ENCODE data around the gene EXOC4.
A peak's percentile ranks its signal among the peaks of the same experiment; 100 is the strongest.

Gene EXOC4

DNA sequence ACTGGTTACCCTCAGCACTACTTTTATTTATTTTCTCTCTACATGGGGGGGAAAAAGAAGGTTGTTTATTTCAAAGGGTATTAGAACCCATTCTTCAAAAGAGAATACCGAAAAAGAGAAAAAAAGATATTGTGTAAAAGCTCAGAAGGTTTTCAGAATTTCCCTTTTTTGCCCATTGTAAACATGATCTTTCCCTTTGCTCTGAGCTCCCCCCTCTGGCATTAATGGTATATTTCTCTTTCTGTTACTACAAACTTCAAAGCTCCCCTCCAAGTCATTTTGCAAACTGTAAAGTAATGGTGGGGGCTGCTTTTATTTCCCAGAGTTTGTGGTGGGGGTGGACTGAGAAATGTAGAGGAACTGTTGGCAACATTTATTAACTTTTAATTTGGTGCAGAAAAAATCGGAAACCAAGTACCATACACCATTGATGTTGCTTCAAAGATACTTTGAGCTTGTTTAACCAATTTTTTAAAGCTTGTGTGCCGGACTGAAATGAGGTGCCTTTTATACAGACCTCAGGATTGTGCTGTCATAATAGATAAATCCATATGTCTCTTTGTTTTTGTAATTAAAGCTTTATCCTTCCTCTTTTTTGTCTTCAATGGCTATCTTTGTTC is 181.5 kb downstream of the EXOC4 start:
- DNase-seq: no peak

DNA sequence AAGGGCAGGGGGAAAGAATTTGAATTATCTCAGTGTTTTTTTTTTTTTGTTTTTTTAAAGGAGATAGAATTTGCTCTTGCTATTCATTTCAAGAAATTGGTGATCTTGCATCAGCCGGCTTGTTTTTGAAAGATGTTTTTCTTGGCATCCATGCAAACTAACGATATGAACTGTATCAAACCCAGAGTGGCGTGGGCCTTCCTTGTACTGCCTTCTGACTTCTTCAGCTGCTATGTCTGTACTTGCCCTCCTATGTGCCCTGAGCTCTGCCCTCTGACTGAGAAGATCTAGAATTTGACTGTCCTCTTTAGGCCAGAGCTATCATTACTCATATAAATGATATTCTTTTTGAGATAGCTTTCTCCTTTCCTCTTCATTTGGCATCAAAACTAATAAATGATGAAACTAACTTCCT is 183.1 kb downstream of the EXOC4 start:
- DNase-seq: no peak

DNA sequence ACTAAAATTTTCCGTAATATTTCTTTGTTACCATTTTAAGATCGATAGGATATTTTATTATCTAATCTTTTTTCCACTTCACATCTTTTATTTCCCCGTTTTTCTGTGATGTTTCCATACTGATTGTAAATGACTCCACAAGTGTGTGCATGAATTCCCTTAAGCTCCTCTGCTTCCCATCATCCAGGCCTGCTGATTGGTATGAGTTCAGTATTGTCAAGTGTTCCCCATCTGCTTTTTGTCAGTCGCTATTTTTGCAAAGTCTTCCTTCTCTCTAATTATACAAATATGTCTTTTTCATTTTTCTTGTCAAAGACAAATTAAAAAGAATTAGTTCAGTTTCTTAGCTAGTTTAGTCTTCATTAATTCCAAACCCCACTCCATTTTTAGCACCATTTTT is 184.7 kb downstream of the EXOC4 start:
- no peak for DNase-seq

DNA sequence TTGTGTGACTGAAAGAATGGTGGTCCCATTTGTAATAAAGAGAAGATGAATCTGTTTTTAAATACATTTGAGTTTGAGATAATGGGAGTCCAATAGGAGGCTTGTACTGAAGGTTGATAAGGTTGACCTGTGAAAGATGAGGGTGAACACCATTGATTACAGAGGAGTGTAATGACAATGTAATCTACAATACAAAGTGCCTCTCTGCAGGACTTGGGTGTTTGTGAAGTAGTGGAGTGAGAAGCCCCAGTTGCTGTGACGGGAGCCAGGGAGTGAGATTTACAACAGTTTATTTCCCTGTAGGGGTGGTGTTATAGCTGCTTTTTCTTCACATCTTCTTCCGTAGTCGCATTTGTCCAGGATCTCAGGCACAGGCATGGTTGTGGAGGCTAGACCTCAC is 189.9 kb downstream of the EXOC4 start:
- DNase-seq: no peak

DNA sequence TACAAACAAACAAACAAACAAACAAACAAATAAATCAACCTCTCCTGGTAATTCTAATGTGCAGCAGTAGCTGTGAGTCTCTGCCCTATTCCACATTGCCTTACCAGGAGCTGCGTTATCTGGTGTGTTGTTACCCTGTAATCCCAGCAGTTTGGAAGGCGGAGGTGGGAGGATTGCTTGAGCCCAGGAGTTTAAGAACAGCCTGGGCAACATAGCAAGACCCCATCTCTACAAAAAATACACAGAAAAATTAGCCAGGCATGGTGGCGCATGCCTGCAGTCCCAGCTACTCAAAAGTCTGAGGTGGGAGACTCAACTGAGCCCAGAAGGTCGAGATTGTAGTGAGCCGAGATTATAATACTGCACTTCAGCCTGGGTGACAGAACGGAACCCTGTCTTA is 192.7 kb downstream of the EXOC4 start:
- no peak for DNase-seq

DNA sequence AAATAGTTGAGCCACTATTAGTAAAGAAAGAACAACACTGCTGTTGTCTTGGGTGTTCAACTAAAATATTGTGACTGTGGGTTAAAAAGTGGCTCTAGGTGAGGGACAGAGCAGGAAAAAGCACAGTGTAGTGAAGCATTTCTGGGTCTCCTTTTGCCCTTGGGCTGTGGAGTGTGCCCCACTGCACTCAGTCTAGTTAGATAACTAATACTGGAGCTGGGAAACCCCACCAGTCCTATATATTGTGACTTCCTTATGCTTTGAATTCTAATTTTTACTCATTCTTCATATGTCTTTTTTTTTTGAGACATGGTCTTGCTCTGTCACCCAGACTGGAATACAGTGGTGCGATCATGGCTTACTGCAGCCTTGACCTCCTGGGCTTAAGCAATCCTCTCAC is 195.1 kb downstream of the EXOC4 start:
- no peak for DNase-seq

DNA sequence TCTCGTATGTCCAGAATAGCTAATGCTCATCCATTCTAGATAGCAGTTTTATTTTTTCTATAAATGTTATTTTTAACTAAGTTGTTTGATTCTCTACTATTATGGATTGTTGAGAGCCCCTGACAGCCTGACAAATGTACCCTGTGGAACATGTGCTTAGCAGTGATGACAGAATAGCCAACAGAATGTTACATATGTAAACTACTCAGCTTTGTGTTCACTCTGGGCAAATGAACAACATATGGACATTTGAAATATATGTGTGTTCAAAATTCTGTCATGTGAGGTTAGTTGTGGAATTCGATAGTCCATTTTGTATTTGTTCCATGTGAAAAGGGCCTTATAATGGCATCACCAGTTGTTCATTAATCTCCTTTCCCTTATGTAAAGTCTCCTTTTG is 199.7 kb downstream of the EXOC4 start:
- no peak for DNase-seq

DNA sequence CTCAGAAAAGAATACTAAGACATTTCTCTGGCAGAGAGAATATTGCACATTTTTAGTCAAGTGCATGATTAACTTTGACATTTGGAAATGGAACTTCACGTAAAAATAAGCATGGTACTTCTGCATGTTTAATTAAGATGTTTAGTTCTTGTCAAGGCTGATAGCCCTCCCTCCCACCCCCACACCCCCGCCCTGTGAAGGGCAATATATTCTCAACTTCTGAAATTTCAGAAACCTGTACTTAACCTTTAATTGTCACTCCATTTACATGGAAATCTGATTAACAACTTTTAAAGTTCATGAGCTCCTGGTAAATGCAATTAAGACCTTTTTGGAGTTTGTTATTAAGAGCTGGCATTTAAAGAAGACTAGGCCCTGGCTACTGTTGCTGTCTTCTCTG is 205.8 kb downstream of the EXOC4 start:
- DNase-seq: no peak

DNA sequence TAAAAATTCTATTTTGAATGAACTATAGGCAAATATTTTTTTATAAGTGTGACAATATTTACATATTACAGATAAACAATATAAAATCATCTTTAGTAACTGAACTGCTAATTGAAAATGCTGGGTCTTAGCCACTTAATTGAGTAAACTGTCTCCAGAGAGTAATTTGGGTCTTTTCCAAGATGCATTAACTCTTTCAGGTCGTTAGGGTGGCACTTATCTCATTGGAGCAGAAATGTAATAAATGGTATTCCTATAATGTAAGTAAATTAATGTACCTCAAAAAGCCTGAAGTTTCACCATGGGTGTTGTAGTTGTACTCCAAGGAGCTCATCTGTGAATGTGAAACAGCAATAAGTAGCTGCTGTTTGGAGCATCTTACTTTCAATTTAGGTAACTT is 208.5 kb downstream of the EXOC4 start:
- no peak for DNase-seq

DNA sequence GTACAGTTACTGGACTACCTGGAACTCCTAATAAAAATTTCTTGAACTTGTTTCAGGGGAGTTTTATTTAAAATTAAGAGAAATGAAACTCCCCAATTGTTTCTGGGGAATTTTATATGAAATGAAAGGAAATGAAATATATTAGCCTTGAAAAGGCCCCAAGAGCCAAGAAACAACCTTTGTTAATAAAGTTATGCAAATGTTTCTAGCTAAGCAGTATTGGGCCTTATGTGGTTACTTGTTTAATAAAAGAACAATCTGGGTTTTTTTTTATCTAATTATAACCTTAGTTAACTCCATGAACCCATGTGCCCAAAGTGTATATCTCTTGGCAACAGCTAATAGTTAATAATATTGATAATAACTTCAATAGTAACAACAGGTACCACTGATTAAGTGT is 222.8 kb downstream of the EXOC4 start:
- no peak for DNase-seq

DNA sequence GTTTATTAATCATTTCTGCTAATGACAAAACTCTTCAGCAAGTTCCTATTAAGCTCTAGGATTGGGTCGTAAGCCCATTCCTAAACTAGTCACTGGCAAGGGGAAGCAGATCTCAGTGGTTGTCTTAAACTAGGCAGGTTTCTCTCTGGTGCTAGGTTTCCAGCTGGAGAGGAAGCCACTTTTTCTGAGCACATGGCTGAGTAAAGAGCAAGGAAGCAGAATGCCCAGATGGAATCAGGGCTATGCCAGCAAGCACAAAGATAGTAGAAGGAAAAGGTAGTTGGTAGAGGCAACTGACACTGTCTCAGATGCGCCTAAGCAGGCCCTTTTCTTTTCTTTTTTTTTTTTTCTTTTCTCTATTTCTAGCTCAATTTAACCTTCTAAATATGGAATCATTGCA is 224.9 kb downstream of the EXOC4 start:
- DNase-seq: no peak

DNA sequence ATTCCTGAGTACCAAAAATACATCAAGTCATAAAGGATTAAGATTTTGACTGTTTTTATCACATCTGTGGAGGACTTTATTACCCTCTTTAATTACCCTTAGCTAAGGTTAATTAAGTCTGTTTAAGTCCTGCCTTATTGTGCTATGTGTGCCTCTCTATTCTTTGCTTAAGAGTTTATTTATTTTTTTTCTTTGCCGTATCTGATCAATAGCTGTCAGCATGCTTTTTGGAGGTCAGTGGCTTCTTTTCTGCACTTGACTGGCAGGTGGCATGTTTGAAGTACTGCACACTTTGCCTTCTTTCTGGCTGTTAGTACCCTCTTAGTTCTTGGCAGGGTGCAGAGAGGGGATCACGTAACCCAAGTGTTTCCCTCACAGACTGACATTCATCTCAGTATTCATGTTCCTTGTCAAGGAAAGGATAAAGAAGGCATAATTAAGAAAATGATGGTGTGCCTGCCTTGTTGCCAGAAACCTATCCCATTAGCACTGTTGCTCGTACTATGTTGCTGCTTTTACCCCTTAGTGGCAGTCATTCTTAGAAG is 225.8 kb downstream of the EXOC4 start:
- no peak for DNase-seq

DNA sequence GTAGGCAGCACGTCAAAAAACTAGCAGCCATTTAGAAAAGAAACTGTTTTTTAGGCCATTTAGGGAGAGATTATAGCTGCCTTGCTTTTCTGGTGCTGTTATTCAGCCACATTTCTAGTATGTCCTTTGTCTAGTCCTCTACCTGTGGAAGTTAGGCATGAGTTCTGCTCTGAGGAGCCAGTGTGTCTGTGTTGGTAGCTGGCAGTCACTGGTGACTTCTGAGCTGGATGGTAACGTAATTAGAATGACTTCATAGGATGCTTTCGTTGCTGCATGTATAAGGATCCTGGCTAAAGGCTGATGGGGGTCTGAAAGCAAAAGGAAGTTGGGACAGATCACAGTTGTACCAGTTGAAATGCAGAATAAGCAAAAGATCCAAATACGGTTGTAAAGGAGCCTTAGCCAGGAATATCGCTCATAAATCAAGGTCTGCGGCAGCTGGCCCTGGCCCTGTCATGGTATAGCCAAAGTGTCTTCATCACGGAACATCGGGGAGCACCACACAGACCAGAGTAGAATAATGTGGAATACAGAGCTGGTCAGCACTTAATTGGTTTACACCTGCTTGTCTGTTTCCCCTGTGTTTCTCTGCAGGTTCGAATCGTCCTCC is 226.7 kb downstream of the EXOC4 start:
- no peak for DNase-seq

DNA sequence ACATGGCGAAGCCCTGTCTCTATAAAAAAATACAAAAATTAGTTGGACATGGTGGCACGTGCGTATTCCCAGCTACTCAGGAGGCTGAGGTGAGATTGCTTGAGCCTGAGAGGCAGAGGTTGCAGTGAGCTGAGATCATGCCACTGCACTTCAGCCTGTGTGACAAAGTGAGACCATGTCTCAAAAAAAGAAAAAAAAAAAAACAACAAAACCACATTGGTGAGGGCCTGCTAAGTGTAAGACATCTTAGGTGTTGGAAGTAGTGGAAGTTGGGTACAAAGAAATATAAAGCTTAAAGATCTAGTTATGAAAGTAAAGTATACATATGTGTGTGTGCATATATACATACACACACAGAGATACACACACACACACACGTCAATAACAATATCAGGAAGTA is 228.0 kb downstream of the EXOC4 start:
- no peak for DNase-seq

DNA sequence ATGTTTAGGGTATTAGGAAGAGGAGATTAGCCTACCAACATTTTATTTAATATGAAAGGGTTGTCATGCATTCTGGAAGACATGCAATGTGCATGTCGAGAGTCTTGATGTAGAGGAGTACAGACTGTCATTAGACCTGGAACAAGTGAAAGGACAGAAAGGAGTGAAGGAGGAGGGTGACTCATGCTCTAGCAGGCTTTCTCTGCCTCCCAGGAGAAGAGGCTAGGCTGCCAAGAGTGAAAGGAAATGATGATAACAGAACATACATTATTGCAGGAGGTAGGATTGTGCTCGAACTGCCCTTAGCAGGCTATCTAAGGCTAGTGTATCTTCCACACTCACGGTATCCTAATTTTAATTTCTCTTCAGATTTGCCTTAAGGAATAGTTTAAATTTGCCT is 228.8 kb downstream of the EXOC4 start:
- no peak for DNase-seq

DNA sequence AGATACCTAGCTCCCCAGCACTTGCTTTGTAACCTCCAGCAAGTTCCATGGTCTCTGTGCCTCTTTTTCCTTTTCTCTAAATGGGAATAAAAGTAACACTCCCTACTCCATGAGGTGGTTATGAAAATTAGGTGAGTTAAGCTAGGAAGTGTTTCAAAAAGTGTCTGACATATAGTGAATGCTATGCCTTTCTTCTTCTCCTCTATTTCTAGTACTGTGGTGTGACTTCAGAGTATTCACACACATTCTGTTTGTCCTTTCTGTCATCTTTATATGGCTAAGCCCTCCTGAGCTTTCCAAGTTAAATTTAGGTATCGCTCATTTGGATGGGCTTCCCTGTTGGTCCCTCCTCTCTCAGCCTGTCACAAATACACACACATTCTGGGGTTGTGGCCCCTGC is 229.7 kb downstream of the EXOC4 start:
- DNase-seq: no peak

DNA sequence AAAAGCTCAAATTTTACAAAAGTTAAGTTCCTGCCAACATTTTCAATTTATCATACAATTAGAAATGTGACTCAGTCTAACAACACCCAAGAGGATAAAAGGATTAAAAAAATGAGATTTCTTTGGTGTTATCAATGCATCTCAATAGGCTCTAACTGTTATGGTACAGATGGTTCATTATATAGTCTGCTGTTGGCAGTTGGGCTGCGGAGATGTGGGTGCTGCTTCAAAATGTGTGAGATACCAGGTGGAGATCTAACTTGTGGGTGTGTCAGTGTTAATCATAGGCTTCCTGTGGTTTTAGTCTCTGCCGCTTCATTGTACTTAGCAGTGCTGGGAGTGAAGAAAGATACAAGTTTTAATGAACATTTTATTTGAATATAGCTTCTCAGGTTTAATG is 231.2 kb downstream of the EXOC4 start:
- DNase-seq: peak in 1 of 4 experiments; percentile 2

DNA sequence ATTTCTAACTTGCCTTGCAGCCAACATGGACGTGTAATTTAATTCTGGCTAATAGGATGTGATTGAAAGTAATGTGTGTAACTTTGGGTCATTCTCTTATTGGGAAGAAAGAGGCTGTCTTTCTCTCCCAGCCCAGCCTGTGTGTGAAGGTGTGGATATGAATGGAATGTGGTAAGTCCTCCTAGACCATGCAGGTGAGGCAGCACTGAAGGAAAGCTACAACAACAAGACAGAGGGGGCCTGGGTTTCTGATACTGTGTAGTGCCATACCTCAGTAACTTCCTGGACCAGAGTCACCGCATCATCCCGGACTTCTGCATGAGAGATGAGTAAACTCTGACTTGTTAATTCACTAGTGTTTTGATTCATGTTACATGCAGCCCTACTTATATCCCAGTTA is 237.0 kb downstream of the EXOC4 start:
- DNase-seq: no peak

DNA sequence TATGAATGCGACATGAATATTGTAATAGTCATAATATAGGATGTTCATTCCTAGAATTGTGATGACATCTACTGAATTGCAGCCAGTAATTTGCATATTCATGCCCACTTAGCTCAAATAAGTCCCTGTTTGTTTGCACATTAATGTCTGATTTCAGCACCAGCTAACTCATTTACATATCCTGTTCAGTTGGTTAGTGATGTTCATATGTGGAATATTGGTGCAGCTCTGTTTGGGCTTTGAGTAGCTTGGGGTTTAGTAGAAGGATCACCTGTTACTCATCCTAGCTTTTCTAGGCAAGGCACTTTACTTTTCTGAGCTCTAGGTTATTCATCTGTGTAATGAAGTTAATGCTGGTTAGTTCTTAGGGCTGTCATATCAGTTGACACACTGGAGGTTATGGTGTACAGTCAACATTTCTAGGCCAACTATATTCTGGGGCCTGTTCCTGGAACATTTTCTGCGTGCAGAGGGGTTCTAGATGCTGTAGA is 238.4 kb downstream of the EXOC4 start:
- DNase-seq: no peak

DNA sequence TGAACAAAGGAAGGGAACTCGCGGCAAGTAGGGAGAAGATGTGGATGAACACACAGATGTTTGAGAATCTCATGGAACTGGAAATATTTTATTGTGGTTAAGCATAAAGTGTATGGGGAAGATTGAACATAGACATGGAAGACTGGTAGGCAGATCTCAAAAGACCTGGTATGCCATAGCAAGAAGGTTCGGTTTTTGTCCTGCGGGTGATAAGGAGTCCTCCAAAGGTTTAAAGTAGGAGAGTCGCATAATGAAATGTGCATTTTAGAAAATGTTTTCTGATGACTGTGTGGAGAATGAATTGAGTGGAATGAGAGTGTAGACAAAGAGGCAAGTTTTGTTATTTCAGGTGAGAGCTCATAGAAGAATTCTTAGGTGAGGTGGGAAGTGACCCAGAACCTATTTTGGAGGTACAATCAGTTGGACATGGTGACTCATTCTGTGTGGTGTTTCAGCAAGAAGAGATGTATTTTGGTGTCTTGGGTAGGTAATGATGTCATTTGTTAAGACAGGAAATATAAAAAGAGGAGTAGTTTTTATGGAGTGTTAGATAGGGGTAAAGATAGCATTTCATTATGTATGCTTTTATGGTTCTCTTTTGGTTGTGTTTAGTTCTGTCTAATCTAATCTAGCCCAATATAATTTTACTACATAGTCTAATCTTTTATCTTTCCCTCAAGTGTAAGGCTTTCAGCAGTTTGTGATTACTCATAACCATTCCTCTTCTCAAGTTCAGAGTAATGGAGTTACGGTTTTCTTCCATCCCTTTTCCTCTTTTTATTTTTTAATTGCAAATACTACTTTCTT is 239.2 kb downstream of the EXOC4 start:
- no peak for DNase-seq

DNA sequence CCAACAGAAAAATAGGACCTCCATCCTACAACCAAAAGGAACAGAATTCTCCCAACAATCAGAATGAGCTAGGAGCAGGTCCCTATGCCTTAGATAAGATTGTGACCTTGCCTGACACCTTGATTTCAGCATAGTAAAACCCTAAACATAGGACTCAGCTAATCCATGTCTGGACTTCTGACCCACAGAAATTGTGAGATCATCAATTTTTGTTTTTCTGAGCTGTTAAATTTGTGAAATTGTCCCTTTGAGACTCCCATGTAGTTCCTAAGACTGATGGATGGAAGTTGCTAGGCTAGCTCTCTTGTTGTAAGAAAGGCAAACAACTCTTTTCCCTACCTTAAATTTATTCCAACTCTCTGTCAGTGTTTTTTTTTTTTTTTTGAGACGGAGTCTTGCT is 244.2 kb downstream of the EXOC4 start:
- DNase-seq: no peak

DNA sequence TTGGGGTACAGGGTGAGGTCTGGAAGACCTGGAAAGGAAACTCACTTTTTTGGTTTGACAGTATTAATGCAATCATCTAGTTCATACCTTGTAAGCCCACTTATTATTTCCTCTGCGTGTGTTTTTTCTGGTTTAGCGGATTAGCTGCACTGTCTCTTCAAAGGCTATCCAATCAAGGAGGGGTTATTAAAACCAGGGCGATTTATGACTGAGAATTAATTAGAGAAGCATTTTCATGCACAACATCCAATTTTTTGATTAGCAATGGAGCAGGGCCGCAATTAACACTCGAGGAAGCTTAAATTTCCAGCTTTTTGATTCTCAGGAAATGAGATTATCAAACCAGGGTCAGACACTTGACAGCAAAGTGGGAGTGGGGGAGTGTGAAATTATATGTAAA is 248.9 kb downstream of the EXOC4 start:
- no peak for DNase-seq

DNA sequence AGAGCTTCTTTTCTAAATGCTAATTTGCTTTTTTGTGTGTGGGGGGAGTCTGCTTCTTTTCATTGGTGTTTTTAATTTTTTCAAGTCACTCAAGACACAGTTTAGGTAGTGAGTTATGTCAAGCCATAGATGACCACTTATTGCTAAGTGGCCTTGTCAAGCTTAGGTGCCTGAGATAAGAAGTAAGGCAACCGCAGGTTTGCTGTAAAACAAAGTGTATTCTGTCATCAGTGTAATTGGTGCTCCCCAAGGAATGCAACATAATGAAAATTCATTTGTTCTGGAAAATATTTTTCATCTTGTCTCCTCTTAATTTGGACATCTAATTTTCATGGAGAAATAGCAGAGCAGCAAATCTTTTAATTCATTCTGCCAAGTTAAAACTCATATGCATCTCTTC is 249.6 kb downstream of the EXOC4 start:
- no peak for DNase-seq

DNA sequence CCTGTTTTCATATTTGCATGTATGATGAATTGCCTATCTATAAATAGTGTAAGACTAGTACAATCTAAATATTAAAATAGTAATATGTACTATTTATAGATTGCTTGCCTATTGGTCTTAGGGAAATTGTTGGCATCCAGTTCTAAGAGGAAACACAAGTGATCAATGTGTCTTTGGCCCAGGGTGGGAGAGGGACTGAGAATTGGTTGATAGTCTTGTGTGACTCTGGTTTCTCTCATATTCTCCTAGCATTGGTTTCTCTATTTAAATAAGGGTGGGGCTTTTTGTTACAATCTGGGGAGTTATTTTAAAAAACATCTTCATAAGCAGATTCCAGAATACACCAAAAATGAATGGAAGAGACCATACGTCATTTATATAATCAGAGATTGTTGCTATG is 250.1 kb downstream of the EXOC4 start:
- DNase-seq: no peak
